Trophoblast cell (in vitro differentiated cells and primary cell): ENCODE data around the gene NXF3.
"Not testable (repeated sequence)": the region's sequence is repeated elsewhere in the genome, so short reads cannot be mapped to it uniquely, and the experiment has no call there.

Experiments
- DNase-seq, 2 donors: peaks; one replicate each; pipeline ENCODE4 v3.0.0-alpha.2; 2016
- H2AFZ ChIP-seq: 2 replicates; pipeline ENCODE4 v1.6.1; 2013; ENCODE audit warnings: low read length, moderate library complexity, mild to moderate bottlenecking; ENCODE audit not compliant: insufficient read depth, poor library complexity
- H2AK5ac ChIP-seq: 2 replicates; pipeline ENCODE4 v1.6.1; 2013; ENCODE audit warnings: mild to moderate bottlenecking, low read length
- H2BK120ac ChIP-seq: 2 replicates; pipeline ENCODE4 v1.6.1; 2013; ENCODE audit warnings: low read length, mild to moderate bottlenecking, moderate library complexity; ENCODE audit not compliant: insufficient read depth, poor library complexity
- H2BK12ac ChIP-seq: 2 replicates; pipeline ENCODE4 v1.6.1; 2013; ENCODE audit warnings: mild to moderate bottlenecking, low read length, moderate library complexity
- H2BK5ac ChIP-seq: 2 replicates; pipeline ENCODE4 v1.6.1; 2013; ENCODE audit warnings: low read length, low read depth, moderate library complexity, mild to moderate bottlenecking; ENCODE audit not compliant: poor library complexity
- H3K14ac ChIP-seq: 2 replicates; pipeline ENCODE4 v1.6.1; 2013; ENCODE audit warnings: mild to moderate bottlenecking, low read length
- H3K18ac ChIP-seq: 2 replicates; pipeline ENCODE4 v1.6.1; 2013; ENCODE audit warnings: mild to moderate bottlenecking, low read length
- H3K23ac ChIP-seq: 2 replicates; pipeline ENCODE4 v1.6.1; 2013; ENCODE audit warnings: low read length
- H3K27ac ChIP-seq: 2 replicates; pipeline ENCODE4 v1.5.1; 2013; ENCODE audit warnings: low read depth, mild to moderate bottlenecking, inconsistent platforms, low read length, moderate library complexity
- H3K27me3 ChIP-seq: 2 replicates; pipeline ENCODE4 v1.6.1; 2013; ENCODE audit warnings: inconsistent platforms, mild to moderate bottlenecking, low read length, moderate library complexity; ENCODE audit not compliant: insufficient read depth
- H3K36me3 ChIP-seq, 2 experiments: 1 replicate in 1 of 2; 2 replicates in 1 of 2; pipeline ENCODE4 v1.6.1; 2013; ENCODE audit warnings: low read length in 2 of 2, mild to moderate bottlenecking in 2 of 2, moderate library complexity in 1 of 2; ENCODE audit not compliant: insufficient read depth in 2 of 2, control insufficient read depth in 1 of 2
- H3K4ac ChIP-seq: 2 replicates; pipeline ENCODE4 v1.6.1; 2013; ENCODE audit warnings: low read depth, mild to moderate bottlenecking, low read length, moderate library complexity
- H3K4me1 ChIP-seq, 2 experiments: 1 replicate in 1 of 2; 2 replicates in 1 of 2; pipeline ENCODE4 v1.6.1; 2013; ENCODE audit warnings: low read length in 2 of 2, mild to moderate bottlenecking in 2 of 2, moderate library complexity in 1 of 2; ENCODE audit not compliant: insufficient read depth in 2 of 2, control insufficient read depth in 1 of 2
- H3K4me2 ChIP-seq: 2 replicates; pipeline ENCODE4 v1.6.1; 2013; ENCODE audit warnings: inconsistent platforms, mild to moderate bottlenecking, low read length, moderate library complexity
- H3K4me3 ChIP-seq: 2 replicates; pipeline ENCODE4 v1.5.1; 2013; ENCODE audit warnings: mild to moderate bottlenecking, low read depth, low read length, inconsistent platforms
- H3K79me1 ChIP-seq: one replicate; pipeline ENCODE4 v1.6.1; 2013; ENCODE audit warnings: low read length
- H3K79me2 ChIP-seq: 2 replicates; pipeline ENCODE4 v1.6.1; 2013; ENCODE audit warnings: low read length, mild to moderate bottlenecking; ENCODE audit not compliant: control insufficient read depth, insufficient read depth, poor library complexity
- H3K9ac ChIP-seq: 2 replicates; pipeline ENCODE4 v1.6.1; 2013; ENCODE audit warnings: mild to moderate bottlenecking, low read length
- H3K9me3 ChIP-seq: 2 replicates; pipeline ENCODE4 v1.6.1; 2013; ENCODE audit warnings: low read depth, mild to moderate bottlenecking, control low read depth, inconsistent platforms, low read length; ENCODE audit not compliant: insufficient read depth
- H4K12ac ChIP-seq: 2 replicates; pipeline ENCODE4 v1.6.1; 2013; ENCODE audit warnings: low read depth, mild to moderate bottlenecking, low read length, moderate library complexity
- H4K8ac ChIP-seq: 2 replicates; pipeline ENCODE4 v1.6.1; 2013; ENCODE audit warnings: low read depth, mild to moderate bottlenecking, low read length, moderate library complexity
- H4K91ac ChIP-seq: one replicate; pipeline ENCODE4 v1.6.1; 2013; ENCODE audit warnings: low read depth, mild to moderate bottlenecking, low read length, moderate library complexity
- WGBS: extraction: QIAGEN DNeasy Blood & Tissue Kit; methylation state at CpG from one replicate; pipeline ENCODE4 v1.1.7; 2013; ENCODE audit warnings: missing lambda C conversion rate; ENCODE audit not compliant: insufficient read length, insufficient coverage; ENCODE audit errors: extremely low coverage; 5-methylcytosine and 5-hydroxymethylcytosine counted together

Gene NXF3

GRCh38 chrX:103104370-103104769 is 11.4 kb upstream of the NXF3 start:
- H3K4me1 ChIP-seq, H3K23ac ChIP-seq, H2BK5ac ChIP-seq, H3K79me2 ChIP-seq, H2AFZ ChIP-seq, H3K27ac ChIP-seq, H3K79me1 ChIP-seq, H2BK12ac ChIP-seq, H3K9ac ChIP-seq, H3K4ac ChIP-seq, H4K91ac ChIP-seq, H3K9me3 ChIP-seq, H4K8ac ChIP-seq, H3K4me2 ChIP-seq, H4K12ac ChIP-seq, H3K18ac ChIP-seq, H3K27me3 ChIP-seq, H2AK5ac ChIP-seq, H3K14ac ChIP-seq, DNase-seq, H3K36me3 ChIP-seq, H3K4me3 ChIP-seq, H2BK120ac ChIP-seq: not testable (repeated sequence)
- no CpG with 5 or more reads among the region's 26 CpGs for whole genome bisulfite sequencing

- not testable (repeated sequence) for H3K27ac ChIP-seq, H2BK12ac ChIP-seq, H3K27me3 ChIP-seq, H2BK5ac ChIP-seq, DNase-seq, H2AK5ac ChIP-seq, H2AFZ ChIP-seq, H3K23ac ChIP-seq, H3K14ac ChIP-seq, H3K4ac ChIP-seq, H3K18ac ChIP-seq, H3K79me1 ChIP-seq, H4K8ac ChIP-seq, H3K36me3 ChIP-seq, H3K79me2 ChIP-seq, H3K4me1 ChIP-seq, H4K12ac ChIP-seq, H3K4me3 ChIP-seq, H3K4me2 ChIP-seq, H2BK120ac ChIP-seq, H3K9ac ChIP-seq, H4K91ac ChIP-seq, H3K9me3 ChIP-seq
- WGBS, result no CpG with 5 or more reads among the region's 2 CpGs
Observed at GRCh38 chrX:103103866-103104265, 10.9 kb upstream of the NXF3 start.

- Histone ChIP-seq H3K18ac (no peak overlapping the region), H2BK120ac (no peak overlapping the region), H3K4me2 (no peak overlapping the region), H2BK5ac (no peak overlapping the region), H3K9ac (no peak overlapping the region), H3K4me1 (no peaks in the 10 kb centered on the region), H3K79me1 (no peaks in the 10 kb centered on the region), H3K9me3 (no peaks in the 10 kb centered on the region), H3K4ac (no peak overlapping the region), H3K27ac (no peak overlapping the region), H3K23ac (no peak overlapping the region), H4K91ac (no peak overlapping the region), H4K12ac (no peak overlapping the region), H3K36me3 (no peaks in the 10 kb centered on the region), H3K79me2 (no peaks in the 10 kb centered on the region), H3K14ac (no peak overlapping the region), H2AK5ac (no peak overlapping the region), H2AFZ (no peak overlapping the region), H3K4me3 (no peak overlapping the region), H3K27me3 (no peaks in the 10 kb centered on the region), H4K8ac (no peak overlapping the region), H2BK12ac (no peak overlapping the region)
- no CpG with 5 or more reads among the region's 3 CpGs for WGBS
- no peak for DNase-seq
Observed at GRCh38 chrX:103101299-103102042, 8.5 kb upstream of the NXF3 start.

GRCh38 chrX:103100484-103100883 is 7.5 kb upstream of the NXF3 start:
- DNase-seq, result no peak
- H3K4me3 ChIP-seq, result no peak overlapping the region
- WGBS, result no CpG with 5 or more reads among the region's 4 CpGs

More at GRCh38 chrX:103100484-103100883, 7.5 kb upstream of the NXF3 start:
- Histone ChIP-seq H3K79me2 (no peaks in the 10 kb centered on the region), H2AFZ (no peak overlapping the region), H3K27ac (no peak overlapping the region), H2BK12ac (no peak overlapping the region), H2BK5ac (no peak overlapping the region), H3K79me1 (no peaks in the 10 kb centered on the region), H3K4ac (no peak overlapping the region), H2AK5ac (no peak overlapping the region), H2BK120ac (no peak overlapping the region), H3K9me3 (no peaks in the 10 kb centered on the region), H3K27me3 (no peaks in the 10 kb centered on the region), H4K91ac (no peak overlapping the region), H4K12ac (no peak overlapping the region), H3K18ac (no peak overlapping the region), H3K4me2 (no peak overlapping the region), H3K23ac (no peak overlapping the region), H3K14ac (no peak overlapping the region), H3K4me1 (no peaks in the 10 kb centered on the region), H3K9ac (no peak overlapping the region), H4K8ac (no peak overlapping the region), H3K36me3 (no peaks in the 10 kb centered on the region)
